IMR-90 (cell line): ENCODE results near the gene STK10. TPM values are rescaled to one million over a fixed set of nuclear protein-coding genes. Genes with fewer than 3 reads are reported as not detected.

Source experiments
- ATAC-seq: fragments of 200-7000 bp; cut with Tn5 transposase; 2 replicates; pipeline ENCODE4 v1.9.1; 2020; ENCODE audit warnings: low read depth, mild to moderate bottlenecking, moderate library complexity
- BruUV-seq: library from RNA; stranded (reverse); fragments of 400-500 nt; replicated peaks from 2 replicates; lab custom pipeline; 2021; lab: Mats Ljungman, UMichigan
- CTCF ChIA-PET: fragments of 300-600 bp; formaldehyde crosslinking; extraction: SDS; loops from one replicate; lab custom pipeline; 2021; ENCODE audit warnings: antibody characterized with exemption; lab: Yijun Ruan, JAX
- POLR2A ChIA-PET: fragments of 300-600 bp; sonication (Branson Sonifier 250); formaldehyde crosslinking; loops from one replicate; lab custom pipeline; 2022; ENCODE audit warnings: antibody characterized with exemption; ENCODE audit not compliant: unreplicated experiment; lab: Charles Lee
- DNase-seq: peaks from one replicate; pipeline ENCODE4 v3.0.0; 2013
- H2AFZ ChIP-seq: replicated peaks from 2 replicates; pipeline ENCODE3; 2013; ENCODE audit warnings: low read length, mild to moderate bottlenecking; ENCODE audit not compliant: poor library complexity
- H2AK5ac ChIP-seq: 2 replicates; pipeline ENCODE4 v1.6.1; 2013; ENCODE audit warnings: low read depth, low read length, inconsistent platforms
- H2AK9ac ChIP-seq: replicated peaks from 2 replicates; pipeline ENCODE3; 2013; ENCODE audit warnings: mild to moderate bottlenecking, low read depth, low read length, moderate library complexity; ENCODE audit not compliant: poor library complexity
- H2BK120ac ChIP-seq: 2 replicates; pipeline ENCODE4 v1.6.1; 2013; ENCODE audit warnings: low read depth, low read length, inconsistent platforms
- H2BK15ac ChIP-seq: 3 replicates; pipeline ENCODE4 v1.6.1; 2013; ENCODE audit warnings: low read depth, low read length, inconsistent platforms
- H2BK20ac ChIP-seq: 2 replicates; pipeline ENCODE4 v1.6.1; 2013; ENCODE audit warnings: low read depth, mild to moderate bottlenecking, inconsistent platforms, low read length, moderate library complexity
- H2BK5ac ChIP-seq: 2 replicates; pipeline ENCODE4 v1.6.1; 2013; ENCODE audit warnings: mild to moderate bottlenecking, low read depth, low read length, inconsistent platforms; ENCODE audit not compliant: poor library complexity, severe bottlenecking
- H3K14ac ChIP-seq: replicated peaks from 2 replicates; pipeline ENCODE4 v1.6.1; 2013; ENCODE audit warnings: low read depth, low read length, inconsistent platforms
- H3K18ac ChIP-seq: 2 replicates; pipeline ENCODE4 v1.6.1; 2013; ENCODE audit warnings: low read depth, low read length, control low read depth
- H3K23ac ChIP-seq: 2 replicates; pipeline ENCODE4 v1.6.1; 2013; ENCODE audit warnings: low read depth, low read length, inconsistent platforms
- H3K27ac ChIP-seq: 2 replicates; pipeline ENCODE4 v1.5.1; 2013; ENCODE audit warnings: mild to moderate bottlenecking, control low read depth, low read length; ENCODE audit not compliant: insufficient read depth
- H3K27me3 ChIP-seq: 2 replicates; pipeline ENCODE4 v1.6.1; 2013; ENCODE audit warnings: low read length; ENCODE audit not compliant: control insufficient read depth, insufficient read depth
- H3K36me3 ChIP-seq: 2 replicates; pipeline ENCODE4 v1.6.1; 2013; ENCODE audit warnings: low read length, mixed read lengths; ENCODE audit not compliant: control insufficient read depth, insufficient read depth
- H3K4ac ChIP-seq: 2 replicates; pipeline ENCODE4 v1.6.1; 2013; ENCODE audit warnings: low read depth, low read length, inconsistent platforms
- H3K4me1 ChIP-seq: 2 replicates; pipeline ENCODE4 v1.6.1; 2013; ENCODE audit warnings: low read length, mixed read lengths; ENCODE audit not compliant: control insufficient read depth, insufficient read depth
- H3K4me2 ChIP-seq: 2 replicates; pipeline ENCODE4 v1.6.1; 2013; ENCODE audit warnings: low read depth, mild to moderate bottlenecking, control low read depth, low read length, moderate library complexity
- H3K4me3 ChIP-seq: 2 replicates; pipeline ENCODE4 v1.5.1; 2013; ENCODE audit warnings: low read depth, mild to moderate bottlenecking, control low read depth, low read length, moderate library complexity; ENCODE audit not compliant: insufficient read depth
- H3K56ac ChIP-seq: 2 replicates; pipeline ENCODE4 v1.6.1; 2013; ENCODE audit warnings: low read length, inconsistent platforms; ENCODE audit not compliant: insufficient read depth; ENCODE audit errors: extremely low read depth
- H3K79me1 ChIP-seq, 2 experiments: 2 replicates each; pipeline ENCODE4 v1.6.1; 2013; ENCODE audit warnings: low read length in 2 of 2, inconsistent platforms in 1 of 2, low read depth in 1 of 2
- H3K9ac ChIP-seq: 2 replicates; pipeline ENCODE4 v1.6.1; 2013; ENCODE audit warnings: low read depth, low read length, control low read depth
- H3K9me1 ChIP-seq: 2 replicates; pipeline ENCODE4 v1.6.1; 2013; ENCODE audit warnings: low read length, inconsistent platforms; ENCODE audit not compliant: insufficient read depth
- H3K9me3 ChIP-seq: 2 replicates; pipeline ENCODE4 v1.6.1; 2013; ENCODE audit warnings: low read length; ENCODE audit not compliant: control insufficient read depth, insufficient read depth
- H4K20me1 ChIP-seq: 2 replicates; pipeline ENCODE4 v1.6.1; 2013; ENCODE audit warnings: low read length, inconsistent platforms; ENCODE audit not compliant: insufficient read depth
- H4K5ac ChIP-seq: 2 replicates; pipeline ENCODE4 v1.6.1; 2013; ENCODE audit warnings: mild to moderate bottlenecking, low read depth, low read length, control low read depth
- H4K8ac ChIP-seq, 2 experiments: 2 replicates each; pipeline ENCODE4 v1.6.1; 2013; ENCODE audit warnings: low read depth in 2 of 2, low read length in 2 of 2, control low read depth in 1 of 2, inconsistent platforms in 1 of 2
- H4K91ac ChIP-seq: 2 replicates; pipeline ENCODE4 v1.6.1; 2013; ENCODE audit warnings: low read depth, low read length, inconsistent platforms; ENCODE audit not compliant: insufficient read depth
- BHLHE40 ChIP-seq: fragments of 150-350 bp; IDR thresholded peaks from 2 replicates; pipeline ENCODE4 v1.6.1; 2016; ENCODE audit warnings: mild to moderate bottlenecking, low read depth, low read length
- CEBPB ChIP-seq: IDR thresholded peaks from 2 replicates; pipeline ENCODE4 v1.6.1; 2012; ENCODE audit warnings: low read depth, low read length, improper control_type of control experiment
- CHD1 ChIP-seq: IDR thresholded peaks from 2 replicates; pipeline ENCODE4 v1.6.1; 2012; ENCODE audit warnings: low read depth, low read length, improper control_type of control experiment
- FOS ChIP-seq: fragments of 150-350 bp; IDR thresholded peaks from 2 replicates; pipeline ENCODE4 v1.6.1; 2016; ENCODE audit warnings: low read depth, low read length
- MAFK ChIP-seq: IDR thresholded peaks from 2 replicates; pipeline ENCODE4 v1.6.1; 2012; ENCODE audit warnings: low read depth, low read length, improper control_type of control experiment
- MAZ ChIP-seq: IDR thresholded peaks from 2 replicates; pipeline ENCODE4 v1.6.1; 2012; ENCODE audit warnings: low read depth, mild to moderate bottlenecking, low read length, improper control_type of control experiment, moderate library complexity, borderline replicate concordance
- MXI1 ChIP-seq: IDR thresholded peaks from 2 replicates; pipeline ENCODE4 v1.6.1; 2012; ENCODE audit warnings: low read depth, mild to moderate bottlenecking, low read length, moderate library complexity, borderline replicate concordance
- NFE2L2 ChIP-seq: fragments of 150-350 bp; IDR thresholded peaks from 2 replicates; pipeline ENCODE4 v1.6.1; 2016; ENCODE audit warnings: low read depth, mild to moderate bottlenecking, low read length
- POLR2A ChIP-seq: IDR thresholded peaks from 2 replicates; pipeline ENCODE4 v1.6.1; 2012; ENCODE audit warnings: mild to moderate bottlenecking, low read depth, low read length
- RAD21 ChIP-seq: IDR thresholded peaks from 2 replicates; pipeline ENCODE4 v1.6.1; 2012; ENCODE audit warnings: low read length, improper control_type of control experiment
- RCOR1 ChIP-seq: IDR thresholded peaks from 2 replicates; pipeline ENCODE4 v1.6.1; 2012; ENCODE audit warnings: mild to moderate bottlenecking, low read length, improper control_type of control experiment; ENCODE audit not compliant: insufficient replicate concordance
- RFX5 ChIP-seq: IDR thresholded peaks from 2 replicates; pipeline ENCODE4 v1.8.0; 2012; ENCODE audit warnings: low read depth, mild to moderate bottlenecking, low read length, moderate library complexity
- SMC3 ChIP-seq: fragments of 150-350 bp; IDR thresholded peaks from 2 replicates; pipeline ENCODE4 v1.6.1; 2016; ENCODE audit warnings: low read depth, mild to moderate bottlenecking, antibody characterized with exemption, low read length, moderate library complexity
- USF2 ChIP-seq: fragments of 150-350 bp; IDR thresholded peaks from 2 replicates; pipeline ENCODE4 v1.6.1; 2017; ENCODE audit warnings: mild to moderate bottlenecking, antibody characterized with exemption, low read length, low read depth
- WGBS, 2 experiments: methylation state at CpG; one replicate each; pipeline versions ENCODE4 v1.1.5 to v1.1.7; 2013; ENCODE audit warnings: missing lambda C conversion rate in 2 of 2; ENCODE audit not compliant: insufficient read length in 1 of 2; ENCODE audit errors: extremely low coverage in 2 of 2; 5-methylcytosine and 5-hydroxymethylcytosine counted together
- dilution Hi-C: fragments of 300-500 bp; cut with HindIII; formaldehyde crosslinking; loops from one replicate; pipeline ENCODE4 v1.14.3; 2018; ENCODE audit warnings: low sequenced_read_pairs; ENCODE audit not compliant: unreplicated experiment
- in situ Hi-C: fragments of 300-500 bp; cut with MboI; formaldehyde crosslinking; loops from 3 replicates; pipeline ENCODE4 v1.14.3; 2019; ENCODE audit warnings: low sequenced_read_pairs, inconsistent platforms, mixed read lengths
- intact Hi-C: fragments of 100-400 bp; cut with micrococcal nuclease; formaldehyde crosslinking; loops from 2 replicates; pipeline ENCODE4 v1.10.0; 2022
- polyA plus RNA-seq, 3 experiments: library from polyadenylated mRNA; depleted of rRNA; stranded (reverse); fragments of >200 nt; gene quantifications; 2 replicates each; pipeline ENCODE4 v1.2.3, GENCODE V29; 2012; ENCODE audit warnings: low replicate concordance in 1 of 3
- total RNA-seq: library from RNA; depleted of rRNA; stranded (reverse); fragments of >200 nt; gene quantifications from 2 replicates; pipeline ENCODE4 v1.2.3, GENCODE V29; 2012
- TF ChIP-seq, protein P1 (sequence below): conservative IDR thresholded peaks from 2 replicates; pipeline ENCODE4 v1.5.1; 2012; ENCODE audit warnings: mild to moderate bottlenecking, low read depth, low read length, improper control_type of control experiment
- TF ChIP-seq, protein P2 (sequence below): fragments of 150-350 bp; IDR thresholded peaks from 2 replicates; pipeline ENCODE4 v1.6.1; 2016; ENCODE audit warnings: low read depth, mild to moderate bottlenecking, low read length, moderate library complexity, borderline replicate concordance

STK10 gene
- total and polyA plus RNA-seq, 2 of the 4 experiments (the other 2 are of a cell fraction), result 15.4 to 18.5 TPM

DNA sequence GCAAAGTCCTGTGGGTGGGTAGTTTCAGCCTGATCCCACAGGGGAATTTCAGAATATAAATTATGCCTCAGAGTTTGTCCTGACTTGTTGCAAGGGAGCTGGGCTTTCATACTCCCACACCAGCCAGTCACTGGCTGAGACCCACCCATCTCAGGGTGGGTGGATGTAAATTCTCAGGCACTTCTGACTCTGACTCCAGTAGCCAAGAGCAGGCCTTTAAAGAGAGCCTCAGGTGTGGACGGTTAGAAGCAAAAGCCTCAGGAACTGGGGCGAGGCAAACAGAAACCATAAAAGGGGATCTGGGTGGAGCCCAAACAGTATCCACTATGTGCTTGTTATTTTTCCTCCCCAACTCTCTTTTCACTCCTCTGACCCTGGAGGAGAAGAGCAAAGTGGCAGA is 153.0 kb downstream of the STK10 start:
- Histone ChIP-seq H3K18ac (no peak overlapping the region), H4K91ac (no peak overlapping the region), H3K27ac (no peak overlapping the region), H2AK5ac (no peak overlapping the region), H2BK5ac (no peak overlapping the region), H2BK15ac (no peak overlapping the region), H3K14ac (no peak overlapping the region), H4K20me1 (no peaks in the 10 kb centered on the region), H4K8ac (no peak overlapping the region), H2AK9ac (no peak overlapping the region), H3K4me2 (no peak overlapping the region), H3K27me3 (no peaks in the 10 kb centered on the region), H3K56ac (no peak overlapping the region), H3K4ac (no peak overlapping the region), H3K9ac (no peak overlapping the region), H3K9me3 (0 out of 2 replicates have a peak, but pooled peaks cover 2% of the 10 kb centered on the region), H3K23ac (no peak overlapping the region), H3K79me1 (no peaks in the 10 kb centered on the region), H3K4me3 (no peak overlapping the region), H3K36me3 (no peaks in the 10 kb centered on the region), H3K4me1 (no peaks in the 10 kb centered on the region), H2BK120ac (no peak overlapping the region), H3K9me1 (peaks cover 4% of the 10 kb centered on the region; the same call in 1 of the 2 replicates), H2AFZ (no peak overlapping the region), H2BK20ac (no peak overlapping the region), H4K5ac (no peak overlapping the region)
- DNase-seq (no peak), ATAC-seq (no peak)
- in situ Hi-C loops, result loop anchor here (25.0 kb wide), 1 partner anchor 423 kb away; no protein-coding TSS in a partner anchor
- no CpG with 5 or more reads among the region's 2 CpGs for WGBS, 2 experiments
- BruUV-seq, result no TSS peak
- CTCF ChIA-PET, result interaction anchor here (0.5 to 1.3 kb wide), 2 partner anchors 115 to 123 kb away, joined by 4 to 5 read pairs; no protein-coding TSS in a partner anchor
- TF ChIP-seq BHLHE40, result no peak
- TF ChIP-seq RAD21, result no peak
- no peak for TF ChIP-seq MAZ
- TF ChIP-seq, protein P1, sequence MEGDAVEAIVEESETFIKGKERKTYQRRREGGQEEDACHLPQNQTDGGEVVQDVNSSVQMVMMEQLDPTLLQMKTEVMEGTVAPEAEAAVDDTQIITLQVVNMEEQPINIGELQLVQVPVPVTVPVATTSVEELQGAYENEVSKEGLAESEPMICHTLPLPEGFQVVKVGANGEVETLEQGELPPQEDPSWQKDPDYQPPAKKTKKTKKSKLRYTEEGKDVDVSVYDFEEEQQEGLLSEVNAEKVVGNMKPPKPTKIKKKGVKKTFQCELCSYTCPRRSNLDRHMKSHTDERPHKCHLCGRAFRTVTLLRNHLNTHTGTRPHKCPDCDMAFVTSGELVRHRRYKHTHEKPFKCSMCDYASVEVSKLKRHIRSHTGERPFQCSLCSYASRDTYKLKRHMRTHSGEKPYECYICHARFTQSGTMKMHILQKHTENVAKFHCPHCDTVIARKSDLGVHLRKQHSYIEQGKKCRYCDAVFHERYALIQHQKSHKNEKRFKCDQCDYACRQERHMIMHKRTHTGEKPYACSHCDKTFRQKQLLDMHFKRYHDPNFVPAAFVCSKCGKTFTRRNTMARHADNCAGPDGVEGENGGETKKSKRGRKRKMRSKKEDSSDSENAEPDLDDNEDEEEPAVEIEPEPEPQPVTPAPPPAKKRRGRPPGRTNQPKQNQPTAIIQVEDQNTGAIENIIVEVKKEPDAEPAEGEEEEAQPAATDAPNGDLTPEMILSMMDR, result no peak
- TF ChIP-seq CEBPB, result no peak
- no peak for TF ChIP-seq MXI1
- TF ChIP-seq, protein P2, sequence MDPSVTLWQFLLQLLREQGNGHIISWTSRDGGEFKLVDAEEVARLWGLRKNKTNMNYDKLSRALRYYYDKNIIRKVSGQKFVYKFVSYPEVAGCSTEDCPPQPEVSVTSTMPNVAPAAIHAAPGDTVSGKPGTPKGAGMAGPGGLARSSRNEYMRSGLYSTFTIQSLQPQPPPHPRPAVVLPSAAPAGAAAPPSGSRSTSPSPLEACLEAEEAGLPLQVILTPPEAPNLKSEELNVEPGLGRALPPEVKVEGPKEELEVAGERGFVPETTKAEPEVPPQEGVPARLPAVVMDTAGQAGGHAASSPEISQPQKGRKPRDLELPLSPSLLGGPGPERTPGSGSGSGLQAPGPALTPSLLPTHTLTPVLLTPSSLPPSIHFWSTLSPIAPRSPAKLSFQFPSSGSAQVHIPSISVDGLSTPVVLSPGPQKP, result no peak
- TF ChIP-seq FOS, result no peak
- TF ChIP-seq RFX5, result no peak
- no peak for TF ChIP-seq SMC3
- TF ChIP-seq MAFK, result no peak
- TF ChIP-seq RCOR1, result no peak
- no peak for TF ChIP-seq CHD1
- no peak for TF ChIP-seq USF2
- no peak for TF ChIP-seq POLR2A
- TF ChIP-seq NFE2L2, result no peak
- dilution Hi-C loops, result no loop called here
- POLR2A ChIA-PET, result no interaction called here
- intact Hi-C loops, result no loop called here
